ENCODE data around the gene MRPL1.

DNA sequence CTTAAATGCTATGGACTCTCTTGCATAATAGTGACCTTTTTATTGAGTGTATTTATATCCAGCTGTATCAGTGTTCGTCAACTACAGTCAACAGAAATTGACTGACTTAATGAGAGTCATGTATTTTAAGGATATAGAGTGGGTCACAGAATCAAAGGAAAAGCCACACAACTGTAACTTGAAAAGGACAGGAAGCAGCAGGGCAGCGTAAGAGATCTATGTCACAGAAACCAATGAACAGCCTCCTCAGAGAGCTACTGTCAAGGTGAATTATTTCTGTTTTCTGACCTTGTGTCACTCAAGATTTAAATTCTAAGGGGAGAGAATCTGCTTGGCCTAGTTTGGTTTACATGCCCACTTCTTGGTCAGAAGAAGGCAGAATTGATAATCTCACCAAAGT, 100.4 kb downstream of the MRPL1 start:
- TF ChIP-seq, protein P1, sequence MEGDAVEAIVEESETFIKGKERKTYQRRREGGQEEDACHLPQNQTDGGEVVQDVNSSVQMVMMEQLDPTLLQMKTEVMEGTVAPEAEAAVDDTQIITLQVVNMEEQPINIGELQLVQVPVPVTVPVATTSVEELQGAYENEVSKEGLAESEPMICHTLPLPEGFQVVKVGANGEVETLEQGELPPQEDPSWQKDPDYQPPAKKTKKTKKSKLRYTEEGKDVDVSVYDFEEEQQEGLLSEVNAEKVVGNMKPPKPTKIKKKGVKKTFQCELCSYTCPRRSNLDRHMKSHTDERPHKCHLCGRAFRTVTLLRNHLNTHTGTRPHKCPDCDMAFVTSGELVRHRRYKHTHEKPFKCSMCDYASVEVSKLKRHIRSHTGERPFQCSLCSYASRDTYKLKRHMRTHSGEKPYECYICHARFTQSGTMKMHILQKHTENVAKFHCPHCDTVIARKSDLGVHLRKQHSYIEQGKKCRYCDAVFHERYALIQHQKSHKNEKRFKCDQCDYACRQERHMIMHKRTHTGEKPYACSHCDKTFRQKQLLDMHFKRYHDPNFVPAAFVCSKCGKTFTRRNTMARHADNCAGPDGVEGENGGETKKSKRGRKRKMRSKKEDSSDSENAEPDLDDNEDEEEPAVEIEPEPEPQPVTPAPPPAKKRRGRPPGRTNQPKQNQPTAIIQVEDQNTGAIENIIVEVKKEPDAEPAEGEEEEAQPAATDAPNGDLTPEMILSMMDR (IDR thresholded peaks at IDR 0.05), result no peak
- no peak for TF ChIP-seq BHLHE40 (IDR thresholded peaks at IDR 0.05; ENCODE audit: low read depth, low read length)
- no peak for TF ChIP-seq MYC (IDR thresholded peaks at IDR 0.05; ENCODE audit: borderline replicate concordance, low read length)
- no peak for TF ChIP-seq JUNB (IDR thresholded peaks at IDR 0.05)

Data from A549 (cell line).